H1 (cell line): ENCODE results near the gene SYTL1. TPM values are rescaled to one million over a fixed set of nuclear protein-coding genes. Genes with fewer than 3 reads are reported as not detected.

Experiments used
- CTCF ChIA-PET: fragments of 300-600 bp; sonication (Branson Sonifier 250); formaldehyde crosslinking; loops from one replicate; lab custom pipeline; 2021; ENCODE audit not compliant: partially characterized antibody; lab: Charles Lee
- POLR2A ChIA-PET: fragments of 300-600 bp; sonication (Branson Sonifier 250); formaldehyde crosslinking; loops from one replicate; lab custom pipeline; 2021; ENCODE audit warnings: inconsistent platforms; ENCODE audit not compliant: partially characterized antibody; lab: Charles Lee
- DNase-seq, 2 experiments: peaks; one replicate each; pipeline versions ENCODE4 v3.0.0 to v3.0.0-alpha.2; 2010 to 2022; ENCODE audit warnings: low spot score in 2 of 2, low read depth in 1 of 2, mixed read lengths in 1 of 2
- FAIRE-seq: peaks from 2 replicates; lab custom pipeline; 2011; peaks lifted over from hg19 to GRCh38; lab: Jason Lieb, UNC
- H2AFZ ChIP-seq: 2 replicates; pipeline ENCODE4 v1.8.1; 2012; ENCODE audit warnings: low read length, inconsistent platforms
- H2AK5ac ChIP-seq: 2 replicates; pipeline ENCODE4 v1.6.1; 2013; ENCODE audit warnings: low read depth, low read length
- H2BK120ac ChIP-seq: replicated peaks from 2 replicates; pipeline ENCODE3; 2013; ENCODE audit warnings: low read depth, low read length, inconsistent platforms
- H2BK12ac ChIP-seq: 2 replicates; pipeline ENCODE4 v1.6.1; 2013; ENCODE audit warnings: low read depth, low read length
- H2BK15ac ChIP-seq: 2 replicates; pipeline ENCODE4 v1.6.1; 2013; ENCODE audit warnings: low read length
- H2BK20ac ChIP-seq: 2 replicates; pipeline ENCODE4 v1.6.1; 2013; ENCODE audit warnings: low read length
- H2BK5ac ChIP-seq: 2 replicates; pipeline ENCODE4 v1.6.1; 2013; ENCODE audit warnings: low read depth, low read length
- H3K14ac ChIP-seq: 2 replicates; pipeline ENCODE4 v1.6.1; 2013; ENCODE audit warnings: inconsistent platforms; ENCODE audit not compliant: insufficient read length
- H3K18ac ChIP-seq: 2 replicates; pipeline ENCODE4 v1.6.1; 2013; ENCODE audit warnings: low read length; ENCODE audit errors: extremely low read depth
- H3K23ac ChIP-seq: 2 replicates; pipeline ENCODE4 v1.6.1; 2013; ENCODE audit warnings: inconsistent platforms; ENCODE audit not compliant: insufficient read length
- H3K23me2 ChIP-seq: 2 replicates; pipeline ENCODE4 v1.6.1; 2013; ENCODE audit warnings: low read depth, low read length
- H3K27ac ChIP-seq: 2 replicates; pipeline ENCODE4 v1.6.1; 2011; ENCODE audit warnings: low read depth, low read length, inconsistent platforms
- H3K27me3 ChIP-seq, 4 experiments: replicated peaks in 1 of 4; 1 replicate in 1 of 4; 2 replicates in 3 of 4; pipeline versions ENCODE4 v1.6.1 to v1.8.1; 2011 to 2013; ENCODE audit warnings: low read length in 3 of 4, mild to moderate bottlenecking in 3 of 4, inconsistent platforms in 2 of 4, mixed read lengths in 2 of 4, moderate library complexity in 1 of 4; ENCODE audit not compliant: control insufficient read depth in 3 of 4, insufficient read depth in 3 of 4; ENCODE audit errors: extremely low read depth in 1 of 4
- H3K36me3 ChIP-seq, 4 experiments: 2 replicates each; pipeline versions ENCODE4 v1.6.1 to v1.8.1; 2011 to 2013; ENCODE audit warnings: mild to moderate bottlenecking in 4 of 4, low read length in 3 of 4, moderate library complexity in 2 of 4, control low read depth in 1 of 4, inconsistent platforms in 1 of 4; ENCODE audit not compliant: insufficient read depth in 4 of 4, control insufficient read depth in 2 of 4
- H3K4ac ChIP-seq: replicated peaks from 2 replicates; pipeline ENCODE3; 2013; ENCODE audit warnings: low read length, low read depth, mixed read lengths, inconsistent platforms; ENCODE audit not compliant: insufficient read length
- H3K4me1 ChIP-seq, 4 experiments: replicated peaks in 1 of 4; 1 replicate in 1 of 4; 2 replicates in 3 of 4; pipeline versions ENCODE4 v1.6.1 to v1.8.1; 2011 to 2013; ENCODE audit warnings: low read length in 3 of 4, inconsistent platforms in 2 of 4, mixed read lengths in 1 of 4; ENCODE audit not compliant: insufficient read depth in 4 of 4, control insufficient read depth in 3 of 4
- H3K4me2 ChIP-seq, 2 experiments: 2 replicates each; pipeline versions ENCODE4 v1.6.1 to v1.8.1; 2011 to 2013; ENCODE audit warnings: low read depth in 2 of 2, low read length in 2 of 2, control low read depth in 1 of 2, inconsistent platforms in 1 of 2, mild to moderate bottlenecking in 1 of 2; ENCODE audit not compliant: insufficient read depth in 1 of 2
- H3K4me3 ChIP-seq, 4 experiments: fragments of 200-600, 300-600 bp in 1 of 4; sonication (generic), shearing (Covaris generic), sonication (Bioruptor Twin) in 1 of 4; 2 replicates each; pipeline versions ENCODE4 v1.5.1 to v1.8.1; 2011 to 2016; ENCODE audit warnings: low read length in 4 of 4, low read depth in 3 of 4, control low read depth in 2 of 4, inconsistent platforms in 2 of 4, mild to moderate bottlenecking in 2 of 4, mixed read lengths in 1 of 4, moderate library complexity in 1 of 4; ENCODE audit not compliant: insufficient read depth in 2 of 4; ENCODE audit errors: extremely low read depth in 1 of 4
- H3K56ac ChIP-seq: replicated peaks from 2 replicates; pipeline ENCODE3; 2013; ENCODE audit warnings: low read depth, mild to moderate bottlenecking, mixed read lengths, low read length, inconsistent platforms; ENCODE audit not compliant: insufficient read length
- H3K79me1 ChIP-seq: 2 replicates; pipeline ENCODE4 v1.6.1; 2013; ENCODE audit warnings: low read depth, low read length, control low read depth
- H3K79me2 ChIP-seq, 2 experiments: 2 replicates each; pipeline versions ENCODE4 v1.6.1 to v1.8.1; 2012 to 2013; ENCODE audit warnings: low read length in 2 of 2, mild to moderate bottlenecking in 2 of 2, inconsistent platforms in 1 of 2; ENCODE audit not compliant: insufficient read depth in 2 of 2, control insufficient read depth in 1 of 2
- H3K9ac ChIP-seq, 4 experiments: replicated peaks in 1 of 4; 1 replicate in 1 of 4; 2 replicates in 3 of 4; pipeline versions ENCODE4 v1.6.1 to v1.8.1; 2011 to 2013; ENCODE audit warnings: low read depth in 3 of 4, low read length in 3 of 4, control low read depth in 2 of 4, mild to moderate bottlenecking in 2 of 4, moderate library complexity in 2 of 4, inconsistent platforms in 1 of 4; ENCODE audit errors: extremely low read depth in 1 of 4
- H3K9me3 ChIP-seq, 2 experiments: 2 replicates each; pipeline versions ENCODE4 v1.6.1 to v1.8.1; 2012 to 2013; ENCODE audit warnings: mild to moderate bottlenecking in 2 of 2, moderate library complexity in 2 of 2, control low read depth in 1 of 2, inconsistent platforms in 1 of 2, low read depth in 1 of 2, low read length in 1 of 2, mixed read lengths in 1 of 2; ENCODE audit not compliant: insufficient read depth in 2 of 2
- H4K20me1 ChIP-seq, 2 experiments: replicated peaks in 1 of 2; 2 replicates each; pipeline versions ENCODE3 to v1.8.1; 2011 to 2013; ENCODE audit warnings: inconsistent platforms in 2 of 2, low read length in 2 of 2, mild to moderate bottlenecking in 1 of 2; ENCODE audit not compliant: insufficient read depth in 2 of 2, control insufficient read depth in 1 of 2
- H4K5ac ChIP-seq: 2 replicates; pipeline ENCODE4 v1.6.1; 2013; ENCODE audit warnings: low read length, low read depth, mixed read lengths, inconsistent platforms; ENCODE audit not compliant: insufficient read length
- H4K8ac ChIP-seq: 2 replicates; pipeline ENCODE4 v1.8.0; 2013; ENCODE audit warnings: mild to moderate bottlenecking, moderate library complexity, low read length, inconsistent platforms; ENCODE audit not compliant: insufficient read depth; ENCODE audit errors: extremely low read depth
- H4K91ac ChIP-seq: replicated peaks from 2 replicates; pipeline ENCODE3; 2013; ENCODE audit warnings: low read length, mixed read lengths, inconsistent platforms; ENCODE audit not compliant: insufficient read length
- E2F6 ChIP-seq: IDR thresholded peaks from 2 replicates; pipeline ENCODE4 v1.6.1; 2012; ENCODE audit warnings: inconsistent platforms
- EP300 ChIP-seq, 2 experiments: IDR thresholded peaks; 1 replicate in 1 of 2; 2 replicates in 1 of 2; pipeline ENCODE4 v1.6.1; 2011 to 2012; ENCODE audit warnings: low read depth in 2 of 2, low read length in 2 of 2, mild to moderate bottlenecking in 2 of 2, borderline replicate concordance in 1 of 2, inconsistent platforms in 1 of 2, moderate library complexity in 1 of 2
- WGBS, 2 experiments: shearing (Covaris generic) in 1 of 2; methylation state at CpG; one replicate each; pipeline versions ENCODE4 v1.1.6 to v1.1.7; 2013 to 2015; ENCODE audit warnings: low lambda C conversion rate in 2 of 2, mixed read lengths in 2 of 2, inconsistent platforms in 1 of 2, low coverage in 1 of 2, missing lambda C conversion rate in 1 of 2; ENCODE audit not compliant: insufficient replicate concordance in 2 of 2, insufficient coverage in 1 of 2, insufficient read length in 1 of 2; ENCODE audit errors: extremely low coverage in 1 of 2, missing lambda C conversion rate in 1 of 2; 5-methylcytosine and 5-hydroxymethylcytosine counted together
- polyA plus RNA-seq, 7 experiments: library from polyadenylated mRNA; depleted of rRNA in 3 of 7; stranded (reverse) in 5 of 7; unstranded in 2 of 7; fragments of >200 nt in 5 of 7; fragments of 200-250 nt in 2 of 7; gene quantifications; 1 replicate in 5 of 7; 2 replicates in 1 of 7; 4 replicates in 1 of 7; pipeline versions ENCODE4 v1.2.1 to v1.2.3, GENCODE V29; 2011 to 2013; ENCODE audit warnings: missing spikeins in 2 of 7, mixed read lengths in 2 of 7
- total RNA-seq: library from RNA; stranded (reverse); fragmentation: NEBNext Ultra II Directional; extraction: Animal tissue kit (Norgen Biotek cat#: 25700); gene quantifications from 2 replicates; pipeline ENCODE4 v1.2.1, GENCODE V29; 2021

Gene SYTL1
- total and polyA plus RNA-seq, 2 of the 8 experiments (the other 6 are each of a cell fraction or from before 2014, with no cell fraction given), result 6.4 to 19.5 TPM

- no peak overlapping the region for H3K56ac ChIP-seq
- H3K79me2 ChIP-seq, result no peaks in the 10 kb centered on the region
- H3K27ac ChIP-seq, result no peak overlapping the region
- 93% methylated on average over 13 of the region's 13 CpGs; no CpG with 5 or more reads in 1 of the 2 experiments for WGBS, 2 experiments
- H2AK5ac ChIP-seq, result no peak overlapping the region
- TF ChIP-seq EP300 (IDR thresholded peaks at IDR 0.05; ENCODE audit: borderline replicate concordance in 1 of 2, low read depth in 2 of 2, low read length in 2 of 2) (no peak), E2F6 (0 out of 2 replicates have a peak, but pooled peaks have one; percentile 3)
- H3K27me3 ChIP-seq, result peaks cover 11 to 38% (median 31%) of the 10 kb centered on the region in 4 experiments
- ChIA-PET POLR2A (interaction anchor here (0.7 to 10.9 kb wide), 6 partner anchors 6 to 249 kb away, joined by 3 to 101 read pairs (median 4); partner anchors contain the start of genes AHDC1 and MAP3K6), CTCF (interaction anchor here (1.1 to 28.8 kb wide), 18 partner anchors 11 to 319 kb away, joined by 3 to 625 read pairs (median 9); partner anchors contain the start of genes CD164L2, FCN3, GPR3 and MAP3K6)
- no peak overlapping the region for H2BK120ac ChIP-seq
- H3K14ac ChIP-seq, result no peak overlapping the region
- no peak overlapping the region for H2BK12ac ChIP-seq
- H2BK5ac ChIP-seq, result no peak overlapping the region
- H2BK20ac ChIP-seq, result no peak overlapping the region
- H3K23ac ChIP-seq, result no peak overlapping the region
- peaks cover 0 to 18% (median 7%) of the 10 kb centered on the region in 4 experiments; a peak in 6 of 7 replicates for H3K4me1 ChIP-seq
- H4K20me1 ChIP-seq, result peaks cover 0 to 12% of the 10 kb centered on the region in 2 experiments
- no peak overlapping the region for H4K8ac ChIP-seq
- DNase-seq (no peak), FAIRE-seq (no peak)
- H3K4me2 ChIP-seq, result no peak overlapping the region
- no peaks in the 10 kb centered on the region for H3K9me3 ChIP-seq
- no peak overlapping the region for H4K91ac ChIP-seq
- no peak overlapping the region for H3K9ac ChIP-seq
- H4K5ac ChIP-seq, result no peak overlapping the region
- H3K79me1 ChIP-seq, result no peaks in the 10 kb centered on the region
- H3K18ac ChIP-seq, result no peak overlapping the region
- no peak overlapping the region for H3K4ac ChIP-seq
- H3K36me3 ChIP-seq, result no peaks in the 10 kb centered on the region
- no peak overlapping the region for H2AFZ ChIP-seq
- peaks cover 19% of the 10 kb centered on the region for H3K23me2 ChIP-seq
- H2BK15ac ChIP-seq, result no peak overlapping the region
- H3K4me3 ChIP-seq, result no peak overlapping the region
These were observed 14.4 kb downstream of the SYTL1 start for GRCh38 chr1:27356277-27356618.
